Activated effector memory CD4-positive, alpha-beta T cell treated with Interleukin-2 at 50 U/mL for 16 hours (primary cell): ENCODE results near the gene NUP50.

Experiments
- DNase-seq: peaks from one replicate; pipeline ENCODE4 v3.0.0-alpha.2; 2020

NUP50 gene

GRCh38 chr22:45211435-45211834 lies 47.7 kb downstream of the NUP50 start:
- DNase-seq, result no peak

- no peak for DNase-seq
These were observed 48.1 kb downstream of the NUP50 start for GRCh38 chr22:45211848-45212247.

- DNase-seq, result no peak
These were observed 48.6 kb downstream of the NUP50 start for GRCh38 chr22:45212306-45212709.

- no peak for DNase-seq
These were observed 49.4 kb downstream of the NUP50 start for GRCh38 chr22:45212992-45213751.

GRCh38 chr22:45216133-45217003 lies 52.6 kb downstream of the NUP50 start:
- DNase-seq, result no peak

- no peak for DNase-seq
These were observed 53.6 kb downstream of the NUP50 start for GRCh38 chr22:45217345-45217744.

- no peak for DNase-seq
These were observed 54.1 kb downstream of the NUP50 start for GRCh38 chr22:45217806-45218205.

- DNase-seq, result no peak
These were observed 55.3 kb downstream of the NUP50 start for GRCh38 chr22:45218976-45219375.

GRCh38 chr22:45221201-45221600 lies 57.5 kb downstream of the NUP50 start:
- DNase-seq, result no peak

- no peak for DNase-seq
These were observed 59.8 kb downstream of the NUP50 start for GRCh38 chr22:45223304-45224117.

- DNase-seq, result no peak
These were observed 60.6 kb downstream of the NUP50 start for GRCh38 chr22:45224331-45224730.

GRCh38 chr22:45224988-45225731 lies 61.4 kb downstream of the NUP50 start:
- no peak for DNase-seq

- no peak for DNase-seq
These were observed 62.2 kb downstream of the NUP50 start for GRCh38 chr22:45225732-45226502.

- DNase-seq, result no peak
These were observed 62.9 kb downstream of the NUP50 start for GRCh38 chr22:45226503-45227186.

GRCh38 chr22:45227645-45228400 lies 64.1 kb downstream of the NUP50 start:
- no peak for DNase-seq

- no peak for DNase-seq
These were observed 64.7 kb downstream of the NUP50 start for GRCh38 chr22:45228401-45228754.

- no peak for DNase-seq
These were observed 65.5 kb downstream of the NUP50 start for GRCh38 chr22:45229181-45229580.

- DNase-seq, result no peak
These were observed 66.4 kb downstream of the NUP50 start for GRCh38 chr22:45230026-45230721.

- DNase-seq, result no peak
These were observed 67.6 kb downstream of the NUP50 start for GRCh38 chr22:45231293-45231692.

GRCh38 chr22:45233386-45233785 lies 69.7 kb downstream of the NUP50 start:
- DNase-seq, result no peak
